Measurements from ENCODE around the gene PLXNA2.

The PLXNA2 gene

DNA sequence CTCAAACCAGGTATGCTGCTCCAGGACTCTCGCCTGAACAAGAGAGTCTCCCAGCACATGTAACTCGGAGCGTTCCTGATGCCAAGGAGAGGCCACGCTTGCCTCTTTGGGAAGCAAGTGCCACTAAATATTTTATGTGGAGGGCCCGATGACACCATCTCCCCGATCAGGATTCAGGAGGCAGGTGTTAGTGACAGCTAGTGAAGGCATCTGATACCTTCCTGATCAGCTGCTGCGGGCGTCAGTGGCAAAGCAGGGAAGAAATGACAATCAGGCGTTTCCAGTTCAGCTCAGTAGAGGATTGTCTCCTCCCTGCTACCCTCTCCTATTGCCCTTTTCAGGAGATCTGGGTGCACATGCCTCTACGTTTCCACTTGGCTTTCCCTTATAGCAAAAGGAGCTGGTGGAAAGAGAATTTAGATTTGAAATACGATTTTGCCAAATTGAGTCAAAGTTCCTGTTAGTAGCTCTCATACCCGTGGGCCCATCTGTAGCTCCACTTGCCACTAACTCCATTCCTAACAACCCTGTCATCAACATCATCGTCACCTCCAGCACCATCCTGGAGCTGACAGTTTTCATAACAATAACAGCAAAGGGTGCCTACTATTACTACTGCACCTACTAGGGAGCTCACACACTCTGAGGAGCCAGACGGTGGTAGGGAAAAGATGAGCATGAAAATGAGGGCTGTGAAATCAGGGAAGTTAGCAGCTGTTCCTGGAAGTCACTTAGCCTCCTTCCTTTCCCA is 21.6 kb downstream of the PLXNA2 start:
- no peak for DNase-seq

DNA sequence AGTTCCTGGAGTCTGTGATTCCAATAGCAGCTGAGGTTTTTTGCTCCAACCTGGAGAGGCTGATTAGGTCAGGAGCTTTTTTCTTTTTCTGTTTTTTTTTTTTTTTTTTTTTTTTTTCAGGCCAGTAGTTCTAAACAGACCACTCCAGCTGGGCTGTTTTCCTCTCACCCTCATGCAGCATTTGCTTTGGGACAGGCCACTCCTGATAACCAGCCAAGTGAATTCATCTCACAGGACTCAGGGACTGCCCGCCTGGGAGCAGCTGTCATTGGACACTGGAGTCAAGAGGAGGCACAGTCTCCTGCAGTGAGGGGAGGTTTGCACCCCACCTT is 22.9 kb downstream of the PLXNA2 start:
- no peak for DNase-seq

DNA sequence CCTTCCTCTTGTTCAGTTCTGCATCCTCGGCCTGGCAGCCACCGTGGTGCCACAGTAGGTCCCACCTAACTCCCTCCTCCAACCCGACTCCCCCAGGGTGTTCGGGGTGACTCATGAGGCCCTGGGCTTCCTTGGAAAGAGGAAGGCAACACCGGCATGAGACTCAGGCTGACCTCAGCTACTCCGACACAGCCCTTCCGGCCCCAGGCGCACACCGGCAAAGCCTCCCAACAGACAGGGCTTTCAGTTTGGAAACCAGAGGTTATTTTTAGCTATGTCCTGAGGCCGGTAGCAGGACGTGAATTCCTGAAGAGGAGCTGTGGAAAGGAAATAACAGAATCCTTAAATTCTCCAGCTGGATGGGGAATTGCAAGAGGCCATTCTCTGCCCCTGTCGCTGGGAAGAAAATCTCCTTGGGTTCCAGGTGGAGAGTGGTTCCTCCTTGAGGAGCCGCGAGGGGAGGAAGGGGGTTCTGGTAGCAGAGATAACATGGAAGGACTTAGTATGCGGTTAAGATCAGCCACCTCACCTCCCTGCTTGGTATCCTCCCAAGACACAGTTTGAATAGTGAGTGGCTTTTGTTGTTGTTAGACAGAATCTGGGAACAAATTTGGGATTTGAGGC is 24.4 kb downstream of the PLXNA2 start:
- no peak for DNase-seq

DNA sequence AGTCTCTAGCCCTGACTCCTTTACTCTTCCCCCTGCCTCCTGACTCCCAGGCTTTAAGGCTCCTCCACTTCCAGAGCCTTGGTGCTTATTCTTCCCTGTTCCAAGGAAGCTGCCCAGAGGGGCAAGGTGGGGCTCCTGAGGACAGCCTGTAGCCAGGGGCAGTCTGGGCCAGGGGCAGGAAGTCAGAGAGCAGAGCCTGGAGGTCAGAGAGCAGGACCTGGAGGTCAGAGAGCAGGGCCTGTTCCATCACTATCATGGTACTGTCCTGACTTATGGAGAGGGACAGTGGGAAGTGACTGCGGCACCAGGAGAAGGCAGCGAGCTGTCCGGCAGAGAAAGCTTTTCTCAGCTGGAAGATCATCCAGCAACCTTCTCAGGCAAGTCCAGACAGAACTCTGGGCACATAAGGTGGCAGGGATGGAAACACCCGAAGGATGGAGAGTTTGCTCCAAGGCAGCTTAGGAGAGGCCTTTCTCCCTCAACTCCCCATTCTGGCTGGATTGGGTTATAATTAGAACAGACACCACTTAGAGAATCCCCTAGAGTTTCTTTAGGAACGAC is 25.0 kb downstream of the PLXNA2 start:
- no peak for DNase-seq

DNA sequence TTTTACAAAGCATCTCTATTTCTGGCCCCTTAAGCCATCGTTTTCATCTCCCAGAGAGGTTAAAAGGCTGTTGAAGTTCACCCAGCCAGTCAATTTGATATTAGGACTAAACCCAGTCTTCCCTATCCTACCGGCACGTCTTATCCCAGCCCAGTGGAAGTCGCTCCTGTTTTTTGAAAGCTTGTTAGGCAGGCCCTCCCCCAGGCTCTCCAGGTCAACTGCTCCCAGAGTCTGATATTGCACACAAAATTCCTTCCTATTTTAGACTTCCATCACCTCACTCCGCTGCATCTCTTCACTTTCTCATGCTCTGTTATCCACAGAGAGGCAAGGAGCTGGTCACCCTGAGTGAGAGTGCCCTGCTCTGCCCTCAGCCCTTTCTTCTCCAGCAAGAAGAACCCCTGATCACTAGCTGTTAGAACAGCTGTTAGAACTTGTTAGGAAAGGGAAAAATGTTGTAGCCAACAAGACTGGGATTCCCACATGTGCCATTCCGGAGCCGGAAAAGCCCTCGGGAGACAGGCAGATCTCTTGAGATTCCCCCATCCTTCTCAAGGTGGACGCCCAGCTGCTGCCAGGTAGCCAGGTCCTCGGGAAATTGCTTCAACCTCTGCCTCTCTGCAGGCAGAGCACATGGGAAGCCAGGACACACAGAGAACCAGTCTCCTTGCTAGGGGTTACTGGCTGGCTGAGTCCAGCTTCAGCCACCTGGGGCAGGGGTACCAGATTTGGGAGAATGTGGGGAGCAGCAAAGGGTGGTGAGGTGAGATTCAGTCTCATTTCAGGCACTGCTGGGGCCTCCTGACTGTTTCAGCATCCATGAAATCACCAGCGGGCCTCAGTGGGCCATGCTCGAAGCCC is 25.7 kb downstream of the PLXNA2 start:
- no peak for DNase-seq

DNA sequence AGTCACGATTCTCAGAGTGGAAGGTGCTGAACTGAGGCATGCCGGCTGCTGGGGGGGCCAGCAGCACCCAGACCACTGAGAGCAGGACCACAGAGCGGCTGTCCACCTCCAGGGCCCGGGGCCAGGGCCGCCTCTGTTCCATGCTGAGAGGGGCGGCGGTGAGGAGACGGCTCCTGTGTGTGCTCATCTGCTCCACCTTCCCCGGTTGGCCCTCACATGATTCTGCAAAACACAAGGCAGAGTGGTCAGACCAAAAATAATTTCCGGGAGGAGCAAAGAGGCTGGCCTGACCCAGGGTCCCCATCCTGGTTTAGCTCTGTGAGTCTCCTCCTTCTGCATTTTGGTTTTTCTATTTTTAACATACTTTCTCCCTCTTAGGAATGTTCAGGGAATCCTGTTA is 26.4 kb downstream of the PLXNA2 start:
- DNase-seq, result no peak

DNA sequence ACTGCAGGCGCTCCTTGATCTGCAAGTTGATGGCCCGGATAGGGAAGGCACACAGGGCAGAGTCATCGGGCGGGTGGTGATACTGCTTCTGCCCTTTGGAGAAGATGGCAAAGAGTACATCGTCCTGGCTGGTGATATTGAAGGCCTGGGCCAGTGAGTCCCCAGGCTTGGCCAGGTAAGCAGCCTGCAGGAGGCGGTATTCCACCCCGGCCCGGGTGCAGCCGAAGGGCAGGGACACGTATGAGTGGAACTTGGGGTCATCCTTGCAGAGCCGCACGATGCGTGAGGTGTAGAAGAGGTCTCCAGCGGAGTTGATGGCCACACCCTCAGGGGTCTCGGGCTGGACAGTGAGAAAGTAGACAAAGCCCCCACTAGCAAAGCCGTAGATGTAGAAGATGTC is 27.4 kb downstream of the PLXNA2 start:
- DNase-seq, result no peak

DNA sequence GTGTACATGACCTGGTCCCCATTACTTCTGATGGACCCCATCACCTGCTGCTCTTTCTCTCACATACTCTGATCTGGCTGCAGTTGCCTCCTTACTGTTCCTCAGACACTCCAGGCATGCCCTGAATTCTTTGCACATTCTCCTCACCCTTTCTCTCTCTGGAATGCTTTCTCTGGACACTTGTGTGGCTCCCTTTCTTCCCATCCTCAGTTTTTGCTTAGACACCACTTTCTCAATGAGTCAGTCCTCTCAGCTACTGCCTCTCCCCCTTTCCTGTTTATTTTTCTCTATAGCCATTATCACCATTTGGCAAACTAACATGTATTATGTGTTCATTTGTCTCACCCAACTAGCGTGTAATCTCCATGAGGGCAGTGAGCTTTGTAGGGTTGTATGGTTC is 28.1 kb downstream of the PLXNA2 start:
- no peak for DNase-seq

DNA sequence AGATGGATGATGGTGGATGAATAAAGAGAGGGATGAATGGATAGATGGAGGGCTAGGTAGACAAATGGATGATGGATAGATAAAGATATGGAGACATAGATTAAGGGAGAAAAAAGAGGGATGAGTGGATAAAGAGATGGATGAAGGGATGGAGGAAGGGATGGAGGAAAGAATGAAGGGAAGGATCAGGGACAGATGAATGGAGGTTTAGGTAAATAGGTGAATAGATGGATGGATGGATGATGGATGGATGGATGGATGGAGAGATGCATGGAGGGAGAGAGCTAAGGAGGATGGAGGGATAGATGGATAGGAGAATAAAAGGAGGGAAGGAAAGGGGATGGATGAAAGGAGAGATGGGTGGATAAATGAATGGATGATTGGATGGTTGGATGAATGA is 28.8 kb downstream of the PLXNA2 start:
- DNase-seq, result no peak

DNA sequence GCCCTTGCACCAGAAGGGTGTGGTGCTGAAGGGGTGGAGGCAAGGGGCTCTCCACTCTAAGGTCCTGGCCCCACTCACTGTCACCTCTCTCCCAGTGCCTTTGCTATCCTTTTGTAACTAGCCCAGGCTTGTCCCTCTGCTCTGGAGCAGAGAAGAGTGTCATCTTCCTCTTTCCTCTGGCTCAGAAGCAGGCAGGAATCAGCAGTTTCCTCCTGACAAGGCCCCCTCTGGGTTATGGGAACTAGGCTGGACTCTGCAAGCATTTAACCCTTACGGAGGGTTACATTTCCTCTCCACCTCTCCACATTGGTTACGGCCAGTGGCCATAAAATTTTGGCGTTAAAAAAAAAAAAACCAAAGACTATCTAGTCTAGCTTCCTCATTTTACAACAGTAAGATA is 30.4 kb downstream of the PLXNA2 start:
- no peak for DNase-seq

DNA sequence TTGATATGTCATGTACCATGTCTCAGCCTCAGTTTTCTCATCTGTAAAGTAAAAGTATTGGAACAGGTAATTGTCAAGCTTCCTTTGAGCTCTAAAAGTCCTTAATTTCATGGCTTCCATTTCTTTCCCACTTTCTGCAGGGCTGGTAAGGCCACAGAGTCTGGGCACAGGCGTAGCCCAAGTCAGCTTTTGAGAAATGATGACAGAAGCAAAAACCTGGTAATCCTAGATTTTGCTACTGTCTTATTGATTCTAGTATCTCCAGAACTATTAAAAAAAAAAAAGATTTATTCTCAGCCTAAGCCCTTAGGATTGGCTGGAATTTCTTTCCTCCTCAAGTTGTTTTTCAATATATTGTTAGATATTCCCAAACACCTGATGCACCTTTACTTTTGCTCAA is 31.3 kb downstream of the PLXNA2 start:
- DNase-seq, result no peak

DNA sequence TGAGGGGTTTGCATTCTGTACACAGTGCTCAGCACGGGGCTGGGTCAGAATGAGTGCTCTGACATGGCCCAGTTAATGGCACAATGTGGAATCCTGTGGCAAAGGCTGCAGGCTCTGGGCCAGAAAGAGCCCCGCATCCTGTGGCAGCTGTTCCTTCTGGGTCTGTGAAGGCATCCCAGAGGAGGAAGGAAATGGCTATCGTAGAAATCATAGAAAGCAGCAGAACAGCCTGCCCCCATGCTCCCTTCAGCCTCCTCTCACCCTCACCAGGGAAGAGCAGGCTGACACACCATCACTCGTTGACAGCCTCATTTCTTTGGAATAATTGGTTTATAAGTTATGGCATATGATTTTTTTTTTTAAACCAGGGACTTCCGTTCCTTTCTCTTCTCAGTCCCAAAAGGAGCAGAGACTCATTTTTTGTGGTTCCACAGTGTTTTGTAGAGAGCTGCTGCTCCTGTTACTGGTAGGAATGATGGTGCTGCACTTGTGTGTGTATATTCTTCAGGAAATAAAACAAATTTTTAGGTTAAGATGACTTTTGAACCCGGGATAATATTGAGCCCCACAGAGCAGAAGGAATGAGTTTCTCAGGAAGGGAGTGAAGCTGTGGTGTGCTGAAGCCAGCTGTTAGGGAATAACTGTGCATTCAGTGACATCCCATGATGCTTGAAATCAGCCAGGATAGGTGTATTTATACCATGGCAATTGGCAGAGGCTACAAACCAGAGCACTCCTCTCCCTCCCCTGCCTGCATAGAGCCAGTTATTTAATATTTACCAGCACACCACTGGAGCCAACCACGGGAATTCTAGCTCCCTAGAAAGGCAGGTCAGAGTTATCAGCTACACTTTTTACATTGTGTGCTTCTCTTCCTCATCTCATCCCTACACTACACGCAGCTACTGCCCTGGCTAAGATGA is 32.0 kb downstream of the PLXNA2 start:
- no peak for DNase-seq

DNA sequence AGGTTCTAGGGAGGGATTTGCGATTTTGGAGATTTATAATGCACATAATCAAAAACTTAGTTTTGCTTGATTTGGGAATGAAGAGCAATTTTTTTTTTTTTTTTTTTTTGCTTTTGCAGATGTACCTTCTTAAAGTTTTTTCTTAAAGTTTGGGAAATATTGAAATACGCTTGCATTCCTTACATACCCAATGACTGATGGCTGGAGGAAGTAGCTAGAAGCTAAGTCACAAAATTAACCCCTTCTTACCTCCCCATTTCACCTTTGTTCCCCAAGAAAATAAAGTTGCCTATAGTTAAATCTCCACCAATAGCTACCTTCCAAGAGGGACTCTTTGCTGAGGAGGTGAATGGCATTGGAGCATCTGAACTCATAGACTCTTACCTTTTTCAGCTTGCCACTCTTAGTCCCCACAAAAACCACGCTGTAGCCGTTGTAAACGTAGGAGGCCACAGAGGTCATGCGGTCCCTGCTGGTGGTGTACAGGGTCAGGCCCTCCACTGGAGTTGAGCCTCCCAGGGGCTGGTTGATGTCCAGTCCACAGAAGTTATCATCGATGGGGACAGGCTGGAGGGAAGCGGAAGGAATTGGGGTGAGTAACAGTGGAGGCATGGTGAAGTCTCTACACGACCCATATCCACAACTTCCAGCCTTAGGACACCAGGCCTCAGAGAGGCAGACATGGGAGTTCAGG is 34.1 kb downstream of the PLXNA2 start:
- DNase-seq, result no peak

DNA sequence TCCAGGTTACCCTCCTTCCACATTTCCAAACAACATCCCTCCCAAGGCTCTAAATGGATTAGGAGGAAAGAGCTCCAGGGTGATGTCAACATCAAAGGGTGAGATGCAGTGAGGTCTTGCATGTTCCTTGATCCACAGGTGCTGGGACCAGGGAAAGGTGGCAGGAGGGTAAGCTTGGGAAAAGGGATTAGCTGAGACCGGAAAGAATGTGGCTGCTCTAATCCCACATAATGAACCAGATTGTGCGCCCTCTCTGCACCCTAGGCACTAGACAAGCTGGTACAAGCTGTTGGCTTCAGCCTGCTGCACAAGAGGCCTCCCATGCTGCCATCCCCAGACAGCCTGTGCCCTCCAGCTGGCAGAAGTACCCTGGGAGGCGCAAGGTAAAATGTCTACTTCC is 34.9 kb downstream of the PLXNA2 start:
- no peak for DNase-seq

DNA sequence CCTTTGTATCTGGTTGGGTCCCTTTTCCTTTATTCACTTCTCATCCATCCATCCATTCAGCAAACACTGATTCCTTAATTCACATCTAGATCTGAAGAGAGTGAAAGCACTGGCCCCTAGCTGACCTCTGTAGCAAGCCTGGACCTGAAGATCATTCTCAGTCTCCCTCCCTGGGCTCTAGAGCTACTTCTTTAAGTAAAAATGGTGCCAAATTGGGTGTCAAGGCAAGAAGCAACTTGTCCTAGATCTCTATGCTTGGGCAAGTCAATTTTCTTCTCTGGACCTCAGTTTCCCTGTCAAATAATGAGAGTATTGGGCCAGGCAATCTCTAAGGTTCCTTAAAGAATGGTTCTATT is 36.1 kb downstream of the PLXNA2 start:
- no peak for DNase-seq

DNA sequence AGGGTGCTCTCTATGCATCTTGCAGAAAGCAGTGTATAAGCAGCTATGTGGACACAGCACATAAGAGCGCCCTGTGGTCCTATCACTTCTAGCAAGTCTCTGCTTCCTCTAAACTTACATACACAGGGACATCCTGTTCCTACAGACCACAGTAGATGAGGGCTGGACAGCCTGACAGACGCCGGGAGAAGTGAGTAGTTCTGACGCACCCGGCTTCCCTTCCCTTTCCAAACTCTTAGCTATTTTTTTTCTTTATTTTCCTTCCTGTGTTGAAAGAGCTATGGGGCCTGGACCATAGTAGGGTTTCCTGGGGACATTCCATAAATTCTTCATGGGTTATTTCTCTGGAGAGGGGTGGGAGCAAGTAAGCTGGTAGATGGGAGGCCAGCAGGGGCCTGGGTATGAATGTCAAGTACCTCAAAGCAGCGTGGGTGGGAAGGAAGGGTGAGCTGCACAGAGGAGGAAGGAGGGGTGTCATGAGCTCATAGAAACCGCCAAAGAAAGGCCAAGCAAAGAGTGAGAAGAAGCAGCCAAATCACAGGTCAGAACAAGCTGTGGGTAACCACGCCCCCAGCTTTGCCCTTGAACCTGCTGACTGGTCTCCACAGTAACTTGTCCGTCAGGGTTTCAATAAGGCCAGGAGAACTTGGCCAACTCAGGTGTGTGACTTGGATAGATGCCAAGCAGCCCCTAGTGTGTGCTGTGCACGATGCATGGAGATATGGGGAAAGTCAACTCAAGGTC is 36.6 kb downstream of the PLXNA2 start:
- no peak for DNase-seq

DNA sequence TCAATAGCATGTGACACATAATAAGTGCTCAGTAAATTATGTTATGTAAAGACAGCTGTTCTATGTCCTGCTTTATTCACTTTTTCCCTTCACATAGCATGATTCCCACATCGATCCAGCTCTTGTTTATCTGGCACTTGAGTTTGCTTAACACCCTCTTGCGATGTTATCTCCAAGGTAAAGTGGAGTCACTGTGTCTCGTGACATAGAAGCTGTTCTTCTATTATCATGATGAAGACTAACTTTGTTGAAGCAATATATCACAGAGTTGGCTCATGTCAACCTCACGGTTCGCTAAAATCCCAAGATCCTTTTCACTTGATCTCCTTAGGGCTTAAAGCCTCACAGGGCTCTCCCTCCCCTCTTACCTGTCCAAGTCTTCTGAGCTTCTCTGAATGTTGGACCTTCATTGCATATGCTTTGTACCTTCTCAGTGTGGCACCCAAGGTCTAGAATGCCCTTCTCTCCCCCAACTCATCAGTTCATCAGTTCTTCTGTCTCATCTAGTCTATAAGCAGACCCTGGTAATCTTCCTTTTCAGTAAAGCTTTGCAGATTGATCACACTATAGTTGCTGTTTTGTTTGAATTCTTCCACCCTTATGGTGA is 38.0 kb downstream of the PLXNA2 start:
- no peak for DNase-seq

DNA sequence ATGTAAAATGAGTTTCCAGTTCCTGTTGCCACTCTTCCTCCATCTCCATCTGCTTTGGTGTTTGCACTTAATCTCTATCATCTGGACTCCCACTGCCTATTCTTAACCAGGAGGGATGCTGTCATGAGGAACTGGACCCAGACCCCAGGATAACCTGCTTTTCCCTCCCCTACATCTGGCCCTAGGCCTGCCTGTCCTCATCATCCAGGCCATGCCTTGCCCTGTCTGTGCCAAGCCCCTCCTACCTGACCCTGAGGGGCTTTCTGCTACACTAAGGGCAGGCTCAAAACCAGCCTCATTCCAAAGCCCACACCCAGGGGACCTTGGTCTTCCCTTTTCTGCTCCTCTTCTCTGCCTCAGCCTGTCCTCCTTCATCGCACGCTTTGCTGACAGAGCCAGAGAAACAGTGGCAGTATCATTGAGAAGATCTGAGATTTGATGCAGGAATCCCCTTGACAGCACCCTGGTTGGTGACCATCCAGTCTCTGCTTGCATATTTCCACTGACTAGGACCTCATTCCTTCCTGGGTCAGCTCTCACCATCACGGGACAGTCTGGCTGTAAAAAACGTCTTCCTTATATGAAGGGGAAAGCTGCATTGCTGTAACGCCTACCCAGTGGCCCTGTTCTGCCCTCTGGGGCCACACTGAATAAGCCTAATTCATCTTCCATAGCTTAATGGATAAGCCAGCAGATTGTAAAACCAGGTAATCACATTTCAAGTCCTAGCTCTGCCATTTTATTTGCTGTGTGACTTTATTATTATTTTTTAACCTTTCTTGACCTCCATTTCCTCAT is 38.8 kb downstream of the PLXNA2 start:
- DNase-seq, result no peak

DNA sequence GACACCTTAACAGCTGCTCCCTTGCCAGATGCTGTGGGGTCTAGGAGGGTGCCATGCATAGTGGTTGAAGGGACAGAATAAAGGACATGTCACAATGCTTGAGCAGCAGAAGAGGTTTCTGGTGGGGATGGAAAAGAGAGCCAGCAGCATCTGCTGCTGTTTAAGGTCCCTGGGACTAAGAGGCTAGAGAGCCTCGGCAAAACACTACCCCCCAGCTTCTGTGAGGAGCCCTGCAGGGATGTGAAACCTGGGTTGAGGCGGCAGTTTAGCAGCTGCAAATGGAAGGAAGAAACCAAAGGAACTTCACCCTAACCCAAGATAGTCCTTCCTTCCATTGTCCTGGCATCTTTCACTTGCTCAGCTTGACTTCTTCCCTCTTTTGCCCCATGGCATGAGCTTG is 39.4 kb downstream of the PLXNA2 start:
- no peak for DNase-seq
